HG03457 (cell line): Measurements from ENCODE around the gene VPS11.

Experiments used
- ATAC-seq: cut with Tn5 transposase; IDR thresholded peaks from one replicate; pipeline ENCODE4 v1.9.1; 2021; ENCODE audit warnings: moderate number of reproducible peaks; ENCODE audit not compliant: unreplicated experiment

Gene VPS11

GRCh38 chr11:119118227-119118626 lies 50.6 kb downstream of the VPS11 start:
- ATAC-seq: no peak

GRCh38 chr11:119118946-119119345 lies 51.3 kb downstream of the VPS11 start:
- ATAC-seq: no peak

GRCh38 chr11:119120639-119121007 lies 53.0 kb downstream of the VPS11 start:
- ATAC-seq: no peak

GRCh38 chr11:119121008-119121810 lies 53.6 kb downstream of the VPS11 start, which contains the start of gene HINFP:
Gene HINFP, plus strand, starts transcription at chr11:119121580. Its CDS starts 5,365 bp downstream, at chr11:119126945.
- ATAC-seq: peak; percentile 93

- peak; percentile 4 for ATAC-seq
These were observed 54.1 kb downstream of the VPS11 start for GRCh38 chr11:119121811-119122124.

GRCh38 chr11:119125821-119126220 lies 58.2 kb downstream of the VPS11 start:
- no peak for ATAC-seq

GRCh38 chr11:119126675-119127268 lies 59.2 kb downstream of the VPS11 start:
- no peak for ATAC-seq

GRCh38 chr11:119130662-119131061 lies 63.0 kb downstream of the VPS11 start:
- no peak for ATAC-seq
